Measurements from ENCODE around the gene LDHB.
"Not testable (repeated sequence)": the region's sequence is repeated elsewhere in the genome, so short reads cannot be mapped to it uniquely, and the experiment has no call there.

The LDHB gene

DNA sequence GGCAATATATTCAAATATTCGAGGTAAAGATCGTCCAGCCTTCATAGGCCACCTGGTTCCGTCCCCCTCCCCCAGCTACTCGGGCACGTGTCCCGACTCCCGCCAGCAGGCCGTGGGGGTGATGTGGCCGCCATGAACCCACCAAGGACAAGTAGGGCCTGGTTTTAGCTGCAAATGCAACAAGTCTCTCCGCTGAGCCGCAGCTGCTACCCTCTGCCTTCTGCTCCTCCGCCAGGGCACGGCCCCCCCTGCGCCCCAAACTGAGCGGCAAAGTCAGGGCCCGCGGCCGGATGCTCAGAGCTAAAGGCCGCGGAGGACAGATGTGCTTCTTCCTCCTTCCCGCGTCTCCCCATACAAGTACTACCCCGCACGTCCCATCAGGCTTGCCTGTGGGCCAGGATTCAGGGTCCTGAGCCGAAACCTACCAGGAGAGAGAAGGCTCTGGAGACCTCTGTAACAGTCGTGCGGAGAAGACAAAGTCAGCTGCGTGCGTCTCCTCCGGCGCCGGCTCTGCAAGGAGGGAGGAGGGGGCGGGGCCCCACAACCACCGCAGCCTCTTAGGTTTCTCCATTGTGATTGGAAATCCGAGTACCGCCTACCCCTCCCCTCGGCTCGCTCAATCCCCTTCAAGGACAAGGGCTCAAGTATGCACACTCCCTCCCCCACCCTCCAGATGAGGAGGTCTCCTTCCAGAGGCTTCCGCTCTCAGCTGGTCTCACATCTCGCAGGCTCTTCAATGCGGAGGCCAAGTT, at the start of gene LDHB:
Gene LDHB (minus strand): TSS at position 517 of the 752 bp plus-strand sequence. CDS start 3,171 bp downstream, outside the sequence.
- peak; percentile 93 for DNase-seq (ENCODE audit: low spot score)

DNA sequence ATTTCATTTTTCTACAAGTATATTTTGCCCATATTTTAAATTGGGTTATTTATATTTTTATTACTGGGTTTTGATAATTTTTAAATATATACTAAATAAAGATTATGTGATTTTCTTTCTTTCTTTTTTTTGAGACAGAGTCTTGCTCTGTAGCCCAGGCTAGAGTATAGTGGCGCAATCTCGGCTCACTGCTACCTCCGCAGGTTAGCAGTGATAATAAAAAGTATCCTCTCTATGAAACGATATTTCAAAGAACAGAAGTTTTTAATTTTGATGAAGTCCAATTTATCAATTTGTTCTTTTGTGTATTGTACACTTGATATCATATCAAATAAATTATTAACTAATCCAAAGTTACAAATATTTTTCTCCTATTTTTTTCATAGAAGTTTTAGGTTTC, 47.2 kb upstream of the LDHB start:
- DNase-seq (ENCODE audit: low spot score), result no peak

GRCh38 chr12:21699851-21700250, 42.2 kb upstream of the LDHB start:
- DNase-seq (ENCODE audit: low spot score), result no peak

GRCh38 chr12:21697904-21698630, 40.4 kb upstream of the LDHB start:
- no peak for DNase-seq (ENCODE audit: low spot score)

DNA sequence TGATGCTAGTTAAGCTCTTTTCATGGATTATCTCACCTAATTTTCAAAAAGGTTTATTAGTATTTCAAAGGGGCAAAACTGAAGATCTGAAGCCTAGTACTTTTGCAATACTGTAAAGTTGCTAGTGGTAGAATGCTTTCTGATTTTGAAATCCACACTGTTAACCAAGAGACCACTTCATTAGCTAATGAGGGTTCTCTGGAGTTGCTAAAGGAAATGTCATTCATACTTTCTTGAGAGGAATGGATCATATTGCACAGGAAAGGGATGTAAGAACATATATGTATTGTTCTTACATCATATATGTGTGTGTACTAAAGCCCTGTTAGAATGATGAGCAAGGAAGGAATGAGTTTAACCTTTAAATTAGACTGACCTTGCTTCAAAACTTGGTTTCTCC, 39.0 kb upstream of the LDHB start:
- DNase-seq (ENCODE audit: low spot score), result no peak

DNA sequence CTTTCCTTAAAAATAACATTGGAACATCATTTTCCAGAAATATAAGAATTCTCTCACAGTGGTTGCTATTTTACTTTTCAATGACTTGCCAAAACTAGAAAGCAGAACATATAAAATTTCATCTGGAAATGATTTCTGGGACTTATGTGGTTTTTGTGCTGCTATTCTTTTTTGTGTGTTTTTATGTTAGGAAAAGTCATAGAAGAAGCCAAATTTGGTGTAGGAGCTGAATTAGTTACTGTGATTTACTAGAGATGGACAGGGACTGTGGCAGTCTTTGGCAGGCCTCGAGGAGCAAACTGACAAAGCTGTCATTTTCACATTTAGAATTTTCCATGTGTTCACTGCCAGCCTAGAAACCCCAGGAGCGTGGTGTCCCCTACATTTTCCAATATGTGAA, 38.3 kb upstream of the LDHB start:
- no peak for DNase-seq (ENCODE audit: low spot score)

DNA sequence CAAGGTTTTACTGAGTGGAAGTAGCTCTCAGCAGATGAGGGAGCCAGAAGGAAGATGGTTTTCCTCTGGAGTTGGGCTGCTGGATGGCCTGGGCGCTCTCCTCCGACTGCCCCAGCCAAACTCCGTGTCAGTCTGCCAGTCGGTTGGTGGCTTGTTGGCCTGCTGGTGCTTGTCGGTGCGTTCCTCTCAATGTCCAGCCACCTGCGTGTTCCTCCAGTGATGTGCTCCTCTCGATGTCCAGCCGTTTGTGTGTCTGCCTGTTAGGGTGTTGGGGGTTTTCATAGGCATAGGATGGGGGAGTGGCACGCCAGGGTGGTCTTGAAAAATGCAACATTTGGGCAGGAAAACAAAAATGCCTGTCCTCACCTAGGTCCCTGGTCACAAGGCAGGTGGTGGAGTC, 37.0 kb upstream of the LDHB start:
- no peak for DNase-seq (ENCODE audit: low spot score)

DNA sequence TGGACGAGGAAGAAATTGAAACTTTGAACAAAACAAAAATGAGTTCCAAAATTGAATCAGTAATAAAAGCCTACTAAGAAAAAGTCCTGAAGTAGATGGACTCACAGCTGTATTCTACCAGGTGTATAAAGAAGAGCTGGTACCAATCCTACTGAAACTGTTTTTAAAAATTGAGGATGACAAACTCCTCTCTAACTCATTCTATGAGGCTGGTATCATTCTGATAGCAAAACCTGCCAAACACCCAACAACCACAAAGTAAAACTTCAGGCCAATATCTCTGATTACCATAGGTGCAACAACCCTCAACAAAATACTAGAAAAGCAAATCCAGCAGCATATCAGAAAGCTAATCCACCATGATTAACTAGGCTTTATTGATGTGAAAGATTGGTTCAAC, 33.9 kb upstream of the LDHB start:
- no peak for DNase-seq (ENCODE audit: low spot score)

GRCh38 chr12:21690704-21691368, 33.2 kb upstream of the LDHB start:
- no peak for DNase-seq (ENCODE audit: low spot score)

DNA sequence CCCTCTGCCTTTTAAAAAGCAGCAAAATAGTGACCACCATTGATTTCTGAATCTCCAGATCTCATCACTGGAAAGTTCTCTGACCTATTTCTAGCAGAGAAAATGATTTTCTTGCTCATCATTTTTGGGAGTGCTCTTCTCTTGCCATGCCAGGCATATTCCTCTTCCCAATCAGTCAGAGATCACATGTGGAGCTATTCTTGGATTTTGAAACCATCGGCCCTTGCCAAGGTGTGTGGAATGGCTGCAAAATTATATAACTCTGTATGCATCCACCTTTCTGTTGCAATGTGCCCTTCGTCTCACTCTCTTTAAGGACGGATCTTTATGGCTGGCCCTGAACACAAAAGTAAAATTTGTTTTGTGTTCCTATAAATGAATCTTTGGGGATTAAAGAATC, 25.5 kb upstream of the LDHB start:
- no peak for DNase-seq (ENCODE audit: low spot score)

GRCh38 chr12:21678959-21679358, 21.3 kb upstream of the LDHB start:
- no peak for DNase-seq (ENCODE audit: low spot score)

DNA sequence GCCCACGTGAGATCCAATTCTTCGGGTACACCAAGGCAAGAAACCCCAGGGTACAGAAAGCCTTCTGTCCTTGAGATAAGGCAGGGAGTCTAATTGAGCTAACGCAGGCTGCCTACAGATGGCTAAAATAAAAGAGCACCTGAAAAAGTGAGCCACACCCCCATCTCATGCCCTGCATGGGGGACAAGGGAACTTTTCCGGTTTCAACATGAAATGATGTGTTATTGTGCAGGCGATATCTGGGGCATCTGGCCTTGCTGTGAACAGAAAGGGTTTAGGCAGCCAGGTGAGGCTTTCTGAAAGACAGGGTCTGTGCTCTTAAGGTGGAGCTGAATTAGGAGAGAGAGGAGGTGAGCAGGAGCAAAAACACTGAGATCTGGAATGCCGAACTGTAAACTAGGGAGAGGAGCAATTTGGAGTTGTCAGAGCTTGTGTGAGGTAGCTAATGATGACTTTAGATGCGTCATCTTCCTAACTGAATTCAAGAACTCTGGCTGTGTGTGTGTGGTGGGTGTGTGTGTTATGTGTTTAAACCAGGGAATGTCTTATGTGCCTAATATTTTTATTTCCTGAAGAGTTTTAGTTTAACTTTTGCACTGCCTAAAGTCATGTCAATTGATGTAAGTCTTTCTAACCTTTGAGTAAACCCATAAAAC, 20.1 kb upstream of the LDHB start:
- DNase-seq (ENCODE audit: low spot score), result no peak

- no peak for DNase-seq (ENCODE audit: low spot score)
These were observed 19.6 kb upstream of the LDHB start for GRCh38 chr12:21677204-21677603.

DNA sequence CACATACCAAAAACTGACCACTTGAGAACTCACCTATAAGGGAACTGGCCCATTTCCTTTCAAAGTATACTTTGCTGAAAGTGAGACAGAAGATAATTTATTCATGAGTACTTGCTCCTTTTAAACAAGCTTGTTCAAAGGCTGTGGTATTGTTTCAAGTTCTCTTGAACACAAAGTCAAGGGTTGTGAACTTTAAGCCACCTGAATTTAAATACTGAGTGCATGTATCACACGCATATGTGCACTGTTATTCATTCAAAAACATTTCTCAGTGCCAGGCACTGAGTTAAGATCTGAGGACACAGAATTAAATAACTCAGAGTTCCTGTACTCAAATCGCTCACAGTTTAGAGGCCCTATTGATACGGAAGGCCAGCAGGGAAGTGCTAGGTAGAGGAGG, 19.1 kb upstream of the LDHB start:
- DNase-seq (ENCODE audit: low spot score), result no peak

- DNase-seq (ENCODE audit: low spot score), result no peak
These were observed 18.0 kb upstream of the LDHB start for GRCh38 chr12:21675641-21676040.

GRCh38 chr12:21675096-21675495, 17.5 kb upstream of the LDHB start:
- no peak for DNase-seq (ENCODE audit: low spot score)

GRCh38 chr12:21673830-21674552, 16.3 kb upstream of the LDHB start:
- not testable (repeated sequence) for DNase-seq (ENCODE audit: low spot score)

GRCh38 chr12:21672146-21672545, 14.5 kb upstream of the LDHB start:
- DNase-seq (ENCODE audit: low spot score), result no peak

DNA sequence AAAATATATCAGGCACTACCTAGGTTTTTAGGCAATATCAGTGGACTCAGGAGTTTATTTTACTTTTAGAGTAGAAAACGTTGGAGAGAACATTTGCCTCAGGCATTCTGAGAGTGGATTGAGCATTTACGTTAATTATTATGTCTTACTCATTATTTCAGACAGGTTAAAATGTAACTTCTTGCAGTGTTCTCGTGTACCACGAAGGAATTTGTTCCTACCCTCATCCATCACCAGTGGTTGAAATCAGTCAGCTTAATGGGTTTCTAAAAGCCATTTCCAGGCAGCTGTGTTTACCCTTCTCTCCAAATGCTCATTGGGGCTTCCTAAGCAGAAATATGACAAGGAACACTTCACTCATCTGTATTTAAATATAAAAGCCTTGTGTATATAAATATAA, 9.1 kb upstream of the LDHB start:
- no peak for DNase-seq (ENCODE audit: low spot score)

GRCh38 chr12:21665816-21666215, 8.2 kb upstream of the LDHB start:
- no peak for DNase-seq (ENCODE audit: low spot score)

GRCh38 chr12:21662122-21662792, 4.6 kb upstream of the LDHB start:
- DNase-seq (ENCODE audit: low spot score), result no peak
